Peyer's patch (tissue), 4 donors: ENCODE results near the gene RLN3.

Experiments
- CTCF ChIP-seq, 6 experiments: fragments of 450-650 bp in 4 of 6; fragments of 200-600 bp in 2 of 6; sonication (generic) in 1 of 6; IDR thresholded peaks; one replicate each; pipeline ENCODE4 v1.5.1; 2017 to 2019; ENCODE audit warnings: antibody characterized with exemption in 6 of 6, mild to moderate bottlenecking in 3 of 6, moderate library complexity in 1 of 6
- POLR2A ChIP-seq, 2 donors: fragments of 450-650 bp; IDR thresholded peaks; one replicate each; pipeline ENCODE4 v1.5.1; 2017; ENCODE audit warnings: antibody characterized with exemption in 2 of 2, mild to moderate bottlenecking in 2 of 2, moderate library complexity in 2 of 2

- TF ChIP-seq CTCF (IDR thresholded peaks at IDR 0.05) (no peak), POLR2A (IDR thresholded peaks at IDR 0.05) (no peak)
Measured at GRCh38 chr19:13995878-13996765, 31.8 kb upstream of the RLN3 start.
